Prostate gland (tissue), 2 donors: Measurements from ENCODE around the gene CD151.

ENCODE experiments used
- CTCF ChIP-seq, 4 experiments: fragments of 200-600 bp in 2 of 4; fragments of 450-650 bp in 2 of 4; sonication (generic) in 2 of 4; IDR thresholded peaks; 1 replicate in 3 of 4; 2 replicates in 1 of 4; pipeline ENCODE4 v1.5.1; 2016 to 2019; ENCODE audit warnings: antibody characterized with exemption in 4 of 4, mild to moderate bottlenecking in 2 of 4, moderate library complexity in 2 of 4
- POLR2A ChIP-seq: fragments of 450-650 bp; IDR thresholded peaks from one replicate; pipeline ENCODE4 v1.6.1; 2016; ENCODE audit warnings: antibody characterized with exemption, mild to moderate bottlenecking
- POLR2AphosphoS5 ChIP-seq: sonication (generic); formaldehyde crosslinking; IDR thresholded peaks from one replicate; pipeline ENCODE4 v1.6.1; 2017; ENCODE audit warnings: antibody characterized with exemption

- TF ChIP-seq CTCF (IDR thresholded peaks at IDR 0.05) (no peak), POLR2A (no peak), POLR2AphosphoS5 (no peak)
Observed at GRCh38 chr11:829176-829846, 3.4 kb upstream of the CD151 start.
